Cardiac muscle cell (in vitro differentiated cells and primary cell): ENCODE measurements around the gene DST. TPM values are rescaled to one million over a fixed set of nuclear protein-coding genes. Genes with fewer than 3 reads are reported as not detected.

Experiments used
- DNase-seq, 2 donors: peaks; one replicate each; pipeline versions ENCODE4 v3.0.0 to v3.0.0-alpha.2; 2010 to 2017; ENCODE audit warnings: low read depth in 1 of 2, low spot score in 1 of 2
- H3K27ac ChIP-seq: fragments of 200-600 bp; sonication (generic); 2 replicates; pipeline ENCODE4 v1.5.1; 2016
- H3K27me3 ChIP-seq: fragments of 200-600 bp; sonication (generic); 2 replicates; pipeline ENCODE4 v1.6.0; 2016; ENCODE audit warnings: control low read depth
- H3K36me3 ChIP-seq: fragments of 200-600 bp; sonication (generic); 2 replicates; pipeline ENCODE4 v1.5.1; 2016; ENCODE audit warnings: control low read depth
- H3K4me1 ChIP-seq: fragments of 200-600 bp; sonication (generic); 2 replicates; pipeline ENCODE4 v1.8.1; 2017; ENCODE audit warnings: low read depth, mild to moderate bottlenecking, mixed run types
- H3K4me3 ChIP-seq: fragments of 200-600 bp; sonication (generic); 2 replicates; pipeline ENCODE4 v1.5.1; 2016; ENCODE audit warnings: mild to moderate bottlenecking
- H3K9me3 ChIP-seq: fragments of 200-600 bp; sonication (generic); 2 replicates; pipeline ENCODE4 v1.5.1; 2017; ENCODE audit warnings: low read depth, mild to moderate bottlenecking, control low read depth
- CTCF ChIP-seq: IDR thresholded peaks from 2 replicates; pipeline ENCODE4 v1.5.1; 2012; ENCODE audit warnings: low read depth, mild to moderate bottlenecking, low read length
- polyA plus RNA-seq: library from polyadenylated mRNA; unstranded; fragments of >200 nt; fragmentation: Nextera tagmentation; extraction: Ambion mirVana; gene quantifications from 2 replicates; pipeline ENCODE4 v1.2.1, GENCODE V29; 2016
- total RNA-seq: library from RNA; depleted of rRNA; stranded (reverse); fragments of >200 nt; gene quantifications from 2 replicates; pipeline ENCODE4 v1.2.3, GENCODE V29; 2016

Gene DST
- total and polyA plus RNA-seq, 2 experiments from 2014 or later = 31.7 to 82.1 TPM

GRCh38 chr6:56434606-56435005 lies 208.1 kb downstream of the DST start:
- TF ChIP-seq CTCF = no peak
- Histone ChIP-seq H3K27me3 (peaks cover 48% of the 10 kb centered on the region), H3K4me1 (no peaks in the 10 kb centered on the region), H3K9me3 (no peaks in the 10 kb centered on the region), H3K4me3 (no peak overlapping the region), H3K27ac (no peak overlapping the region), H3K36me3 (no peaks in the 10 kb centered on the region)
- DNase-seq = no peak

GRCh38 chr6:56433119-56433518 lies 209.6 kb downstream of the DST start:
- TF ChIP-seq CTCF = no peak
- peak in 1 of 2 donors; percentile 13 for DNase-seq
- no peaks in the 10 kb centered on the region for H3K9me3 ChIP-seq
- no peak overlapping the region for H3K27ac ChIP-seq
- H3K4me1 ChIP-seq = no peaks in the 10 kb centered on the region
- H3K36me3 ChIP-seq = no peaks in the 10 kb centered on the region
- no peak overlapping the region for H3K4me3 ChIP-seq
- H3K27me3 ChIP-seq = peaks cover 63% of the 10 kb centered on the region

- DNase-seq = no peak
- Histone ChIP-seq H3K4me3 (no peak overlapping the region), H3K36me3 (no peaks in the 10 kb centered on the region), H3K27ac (no peak overlapping the region), H3K27me3 (peaks cover 65% of the 10 kb centered on the region), H3K9me3 (no peaks in the 10 kb centered on the region), H3K4me1 (no peaks in the 10 kb centered on the region)
- no peak for TF ChIP-seq CTCF
Measured at GRCh38 chr6:56432194-56432593, 210.5 kb downstream of the DST start.

GRCh38 chr6:56430629-56431600 lies 211.8 kb downstream of the DST start:
- Histone ChIP-seq H3K27me3 (peaks cover 65% of the 10 kb centered on the region), H3K9me3 (no peaks in the 10 kb centered on the region), H3K4me3 (no peak overlapping the region), H3K27ac (no peak overlapping the region), H3K36me3 (no peaks in the 10 kb centered on the region), H3K4me1 (no peaks in the 10 kb centered on the region)
- TF ChIP-seq CTCF = no peak
- DNase-seq = no peak

- Histone ChIP-seq H3K27ac (no peak overlapping the region), H3K4me3 (no peak overlapping the region), H3K36me3 (no peaks in the 10 kb centered on the region), H3K27me3 (peaks cover 79% of the 10 kb centered on the region), H3K4me1 (peaks cover 16% of the 10 kb centered on the region), H3K9me3 (no peaks in the 10 kb centered on the region)
- no peak for TF ChIP-seq CTCF
- peak in 1 of 2 donors; percentile 89 for DNase-seq
Measured at GRCh38 chr6:56424542-56425083, 218.1 kb downstream of the DST start.
